Uterus (tissue), 2 donors: ENCODE measurements around the gene THEMIS2.

Source experiments
- CTCF ChIP-seq, 4 experiments: fragments of 200-600 bp in 2 of 4; fragments of 450-650 bp in 2 of 4; sonication (generic) in 2 of 4; IDR thresholded peaks; one replicate each; pipeline ENCODE4 v1.5.1; 2016 to 2019; ENCODE audit warnings: antibody characterized with exemption in 4 of 4, mild to moderate bottlenecking in 2 of 4, moderate library complexity in 1 of 4
- POLR2A ChIP-seq, 2 donors: fragments of 450-650 bp; IDR thresholded peaks; one replicate each; pipeline ENCODE4 v1.6.1; 2016; ENCODE audit warnings: antibody characterized with exemption in 2 of 2, mild to moderate bottlenecking in 1 of 2, moderate library complexity in 1 of 2

- TF ChIP-seq CTCF (IDR thresholded peaks at IDR 0.05): no peak
- no peak for TF ChIP-seq POLR2A (IDR thresholded peaks at IDR 0.05)
Observed at GRCh38 chr1:27833470-27833869, 38.9 kb upstream of the THEMIS2 start.
